ENCODE data around the gene E2F4. TPM values are rescaled to one million over a fixed set of nuclear protein-coding genes. Genes with fewer than 3 reads are reported as not detected.

E2F4 gene
- total and polyA plus RNA-seq, 2 of the 13 experiments (the other 11 are each of a cell fraction or from before 2014, with no cell fraction given) = 84.8 to 91.2 TPM

DNA sequence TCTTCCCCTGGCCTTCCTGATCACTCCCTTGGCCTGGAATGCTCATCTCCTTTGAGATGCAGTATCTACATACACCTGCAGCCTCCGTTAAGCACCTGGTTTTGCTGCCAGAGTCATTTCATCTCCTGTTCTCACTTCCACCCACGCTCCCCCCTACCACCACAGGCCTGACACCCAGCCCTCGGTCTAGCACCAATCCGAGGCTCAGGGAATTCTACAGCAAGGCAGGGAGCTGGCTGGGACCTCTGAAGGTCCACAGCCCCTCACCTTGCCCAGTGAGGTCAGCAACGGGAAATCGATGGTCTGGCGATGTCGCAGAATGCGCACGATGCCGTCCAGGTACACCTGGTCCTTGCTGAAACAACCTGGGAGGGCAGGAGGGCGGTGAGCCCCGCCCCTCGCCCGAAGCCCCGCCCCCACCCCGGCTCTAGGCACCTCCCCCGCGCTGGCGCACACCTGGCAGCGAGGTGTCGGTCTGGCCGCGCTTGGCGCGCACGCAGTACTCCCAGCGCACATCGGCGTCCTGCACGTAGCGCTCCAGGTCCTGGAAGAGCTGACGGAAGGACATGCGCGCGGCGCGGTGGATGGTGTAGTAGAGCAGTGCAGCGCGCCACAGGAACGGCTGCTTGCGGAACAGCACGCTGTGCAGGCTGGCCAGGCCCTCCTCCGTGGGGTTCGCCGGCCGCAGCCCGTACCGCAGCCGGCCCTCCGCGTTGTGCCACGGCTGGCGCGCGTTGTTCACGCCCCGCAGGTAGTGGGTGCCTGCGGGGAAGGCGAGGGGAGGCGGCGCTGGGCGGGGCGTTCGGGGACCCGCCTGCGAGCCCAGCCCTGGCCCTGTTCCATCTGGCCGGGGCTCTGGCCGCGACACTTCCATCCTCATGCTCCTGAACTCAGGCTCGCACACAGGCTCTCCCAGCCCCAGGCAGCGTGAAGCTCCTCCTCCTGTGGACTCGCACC is 13.9 kb upstream of the E2F4 start (continued):
- TF ChIP-seq FIP1L1 (IDR thresholded peaks at IDR 0.05; ENCODE audit: borderline replicate concordance, insufficient read depth, low read depth, low read length) = peak; percentile 43; the same call in 1 of the 2 replicates
- TF ChIP-seq, protein P1, sequence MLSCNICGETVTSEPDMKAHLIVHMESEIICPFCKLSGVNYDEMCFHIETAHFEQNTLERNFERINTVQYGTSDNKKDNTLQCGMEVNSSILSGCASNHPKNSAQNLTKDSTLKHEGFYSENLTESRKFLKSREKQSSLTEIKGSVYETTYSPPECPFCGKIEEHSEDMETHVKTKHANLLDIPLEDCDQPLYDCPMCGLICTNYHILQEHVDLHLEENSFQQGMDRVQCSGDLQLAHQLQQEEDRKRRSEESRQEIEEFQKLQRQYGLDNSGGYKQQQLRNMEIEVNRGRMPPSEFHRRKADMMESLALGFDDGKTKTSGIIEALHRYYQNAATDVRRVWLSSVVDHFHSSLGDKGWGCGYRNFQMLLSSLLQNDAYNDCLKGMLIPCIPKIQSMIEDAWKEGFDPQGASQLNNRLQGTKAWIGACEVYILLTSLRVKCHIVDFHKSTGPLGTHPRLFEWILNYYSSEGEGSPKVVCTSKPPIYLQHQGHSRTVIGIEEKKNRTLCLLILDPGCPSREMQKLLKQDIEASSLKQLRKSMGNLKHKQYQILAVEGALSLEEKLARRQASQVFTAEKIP (CRISPR knock-in tag; IDR thresholded peaks at IDR 0.05; ENCODE audit: borderline replicate concordance) = no peak
- TF ChIP-seq ZNF331 (CRISPR knock-in tag; IDR thresholded peaks at IDR 0.05) = peak; percentile 27; the same call in 1 of the 2 replicates
- no peak for TF ChIP-seq ZNF367 (CRISPR knock-in tag; IDR thresholded peaks at IDR 0.05; ENCODE audit: borderline replicate concordance)
- TF ChIP-seq ZSCAN21 (CRISPR knock-in tag; IDR thresholded peaks at IDR 0.05; ENCODE audit: borderline replicate concordance) = peak; percentile 82; the same call in 1 of the 2 replicates
- no peak; the same call in 1 of the 2 replicates for TF ChIP-seq ARHGAP35 (CRISPR knock-in tag; IDR thresholded peaks at IDR 0.05; ENCODE audit: borderline replicate concordance)
- TF ChIP-seq TCF7L2 (IDR thresholded peaks at IDR 0.05; ENCODE audit: low read depth, low read length) = no peak
- TF ChIP-seq EZH2 (conservative IDR thresholded peaks at IDR 0.05; ENCODE audit: low read depth, low read length) = no peak
- TF ChIP-seq AFF4 (CRISPR knock-in tag; IDR thresholded peaks at IDR 0.05) = no peak
- no peak for TF ChIP-seq MEF2D (CRISPR knock-in tag; IDR thresholded peaks at IDR 0.05)
- peak; percentile 63; the same call in 1 of the 2 replicates for TF ChIP-seq RBFOX2 (IDR thresholded peaks at IDR 0.05; ENCODE audit: low read depth, low read length)
- TF ChIP-seq ZMAT5 (CRISPR knock-in tag; IDR thresholded peaks at IDR 0.05; ENCODE audit: borderline replicate concordance, low read depth) = no peak
- TF ChIP-seq, protein P2, sequence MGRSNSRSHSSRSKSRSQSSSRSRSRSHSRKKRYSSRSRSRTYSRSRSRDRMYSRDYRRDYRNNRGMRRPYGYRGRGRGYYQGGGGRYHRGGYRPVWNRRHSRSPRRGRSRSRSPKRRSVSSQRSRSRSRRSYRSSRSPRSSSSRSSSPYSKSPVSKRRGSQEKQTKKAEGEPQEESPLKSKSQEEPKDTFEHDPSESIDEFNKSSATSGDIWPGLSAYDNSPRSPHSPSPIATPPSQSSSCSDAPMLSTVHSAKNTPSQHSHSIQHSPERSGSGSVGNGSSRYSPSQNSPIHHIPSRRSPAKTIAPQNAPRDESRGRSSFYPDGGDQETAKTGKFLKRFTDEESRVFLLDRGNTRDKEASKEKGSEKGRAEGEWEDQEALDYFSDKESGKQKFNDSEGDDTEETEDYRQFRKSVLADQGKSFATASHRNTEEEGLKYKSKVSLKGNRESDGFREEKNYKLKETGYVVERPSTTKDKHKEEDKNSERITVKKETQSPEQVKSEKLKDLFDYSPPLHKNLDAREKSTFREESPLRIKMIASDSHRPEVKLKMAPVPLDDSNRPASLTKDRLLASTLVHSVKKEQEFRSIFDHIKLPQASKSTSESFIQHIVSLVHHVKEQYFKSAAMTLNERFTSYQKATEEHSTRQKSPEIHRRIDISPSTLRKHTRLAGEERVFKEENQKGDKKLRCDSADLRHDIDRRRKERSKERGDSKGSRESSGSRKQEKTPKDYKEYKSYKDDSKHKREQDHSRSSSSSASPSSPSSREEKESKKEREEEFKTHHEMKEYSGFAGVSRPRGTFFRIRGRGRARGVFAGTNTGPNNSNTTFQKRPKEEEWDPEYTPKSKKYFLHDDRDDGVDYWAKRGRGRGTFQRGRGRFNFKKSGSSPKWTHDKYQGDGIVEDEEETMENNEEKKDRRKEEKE (IDR thresholded peaks at IDR 0.05) = no peak
- 0 out of 2 replicates have a peak, but pooled peaks have one; percentile 40 for TF ChIP-seq ZBTB46 (CRISPR knock-in tag; IDR thresholded peaks at IDR 0.05; ENCODE audit: borderline replicate concordance)
